MM.1S (cell line): ENCODE data around the gene TMEM108.
A peak's percentile ranks its signal among the peaks of the same experiment; 100 is the strongest.

ENCODE experiments used
- DNase-seq: peaks from one replicate; pipeline ENCODE4 v3.0.0-alpha.2; 2015
- H2AFZ ChIP-seq: fragments of 300-600 bp; sonication (generic); 2 replicates; pipeline ENCODE4 v1.6.0; 2016; ENCODE audit warnings: antibody characterized with exemption, low read length
- H3F3A ChIP-seq: fragments of 300-600 bp; sonication (generic); 2 replicates; pipeline ENCODE4 v1.6.1; 2016; ENCODE audit warnings: mild to moderate bottlenecking, antibody characterized with exemption, low read length, moderate library complexity, mixed read lengths; ENCODE audit not compliant: insufficient read depth
- H3K27ac ChIP-seq: fragments of 300-600 bp; sonication (generic); 2 replicates; pipeline ENCODE4 v1.5.1; 2016; ENCODE audit warnings: mild to moderate bottlenecking, low read length
- H3K27me3 ChIP-seq: fragments of 300-600 bp; sonication (generic); replicated peaks from 2 replicates; pipeline ENCODE4 v1.6.0; 2016; ENCODE audit warnings: low read length; ENCODE audit not compliant: insufficient read depth
- H3K36me3 ChIP-seq: fragments of 300-600 bp; sonication (generic); replicated peaks from 2 replicates; pipeline ENCODE4 v1.6.1; 2016; ENCODE audit warnings: mild to moderate bottlenecking, low read length, mixed read lengths; ENCODE audit not compliant: insufficient read depth
- H3K4me1 ChIP-seq: fragments of 300-600 bp; sonication (generic); 2 replicates; pipeline ENCODE4 v1.6.1; 2016; ENCODE audit warnings: low read length, mixed read lengths
- H3K4me2 ChIP-seq: fragments of 300-600 bp; sonication (generic); 2 replicates; pipeline ENCODE4 v1.6.0; 2016; ENCODE audit warnings: low read depth, low read length
- H3K4me3 ChIP-seq: fragments of 300-600 bp; sonication (generic); 2 replicates; pipeline ENCODE4 v1.5.1; 2016; ENCODE audit warnings: low read length, mixed read lengths
- H3K79me2 ChIP-seq: fragments of 300-600 bp; sonication (generic); 2 replicates; pipeline ENCODE4 v1.6.1; 2016; ENCODE audit warnings: mixed run types, low read length, mixed read lengths
- H3K9ac ChIP-seq: fragments of 300-600 bp; sonication (generic); 2 replicates; pipeline ENCODE4 v1.6.1; 2016; ENCODE audit warnings: low read length, mixed read lengths
- H3K9me2 ChIP-seq: fragments of 300-600 bp; sonication (generic); replicated peaks from 2 replicates; pipeline ENCODE4 v1.6.1; 2016; ENCODE audit warnings: mild to moderate bottlenecking, low read length, mixed read lengths; ENCODE audit not compliant: insufficient read depth
- H3K9me3 ChIP-seq: fragments of 300-600 bp; sonication (generic); replicated peaks from 2 replicates; pipeline ENCODE4 v1.6.1; 2016; ENCODE audit warnings: mild to moderate bottlenecking, low read length, mixed read lengths; ENCODE audit not compliant: insufficient read depth
- H4K20me1 ChIP-seq: fragments of 300-600 bp; sonication (generic); 2 replicates; pipeline ENCODE4 v1.6.1; 2016; ENCODE audit warnings: mild to moderate bottlenecking, low read length, moderate library complexity, mixed read lengths; ENCODE audit not compliant: insufficient read depth
- EZH2 ChIP-seq: fragments of 300-600 bp; sonication (generic); optimal IDR thresholded peaks from 2 replicates; pipeline ENCODE3; 2017; ENCODE audit warnings: low read depth, mild to moderate bottlenecking, antibody characterized with exemption, low read length, mixed read lengths
- EZH2phosphoT487 ChIP-seq: fragments of 300-600 bp; sonication (generic); IDR thresholded peaks from 2 replicates; pipeline ENCODE4 v1.6.1; 2018; ENCODE audit warnings: antibody characterized with exemption, low read length
- TF ChIP-seq, protein P1 (sequence below): fragments of 300-600 bp; sonication (generic); IDR thresholded peaks from 2 replicates; pipeline ENCODE4 v1.5.1; 2016; ENCODE audit warnings: antibody characterized with exemption, low read length, mixed read lengths

The TMEM108 gene

DNA sequence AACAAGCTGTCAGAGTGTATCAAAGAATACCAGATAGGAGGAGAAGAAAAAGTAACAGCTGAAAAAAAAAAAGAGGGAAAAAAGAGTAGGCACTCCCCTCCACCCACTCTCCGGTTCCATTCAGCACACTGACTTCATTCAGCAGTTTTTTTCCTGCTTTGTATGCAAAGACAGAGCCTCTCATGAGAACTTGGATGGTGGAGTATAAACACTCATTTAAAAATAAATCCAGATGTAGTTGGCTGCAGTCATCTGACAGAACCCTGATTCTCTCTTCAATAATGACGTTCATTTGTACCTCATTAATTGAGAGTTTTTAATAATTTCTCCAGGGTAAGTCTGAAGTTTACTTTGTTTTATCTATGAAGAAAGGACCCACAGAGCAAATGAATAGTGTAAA is 81.0 kb downstream of the TMEM108 start:
- Histone ChIP-seq H3K27me3 (no peaks in the 10 kb centered on the region), H4K20me1 (no peaks in the 10 kb centered on the region), H2AFZ (no peak overlapping the region), H3K9me2 (no peaks in the 10 kb centered on the region), H3K27ac (no peak overlapping the region), H3K4me2 (no peak overlapping the region), H3K4me1 (peaks cover 11% of the 10 kb centered on the region; the same call in 1 of the 2 replicates), H3K9ac (no peak overlapping the region), H3K4me3 (no peak overlapping the region), H3K36me3 (no peaks in the 10 kb centered on the region), H3K9me3 (no peaks in the 10 kb centered on the region), H3K79me2 (no peaks in the 10 kb centered on the region), H3F3A (0 out of 2 replicates have a peak, but pooled peaks cover 3% of the 10 kb centered on the region)
- TF ChIP-seq, protein P1, sequence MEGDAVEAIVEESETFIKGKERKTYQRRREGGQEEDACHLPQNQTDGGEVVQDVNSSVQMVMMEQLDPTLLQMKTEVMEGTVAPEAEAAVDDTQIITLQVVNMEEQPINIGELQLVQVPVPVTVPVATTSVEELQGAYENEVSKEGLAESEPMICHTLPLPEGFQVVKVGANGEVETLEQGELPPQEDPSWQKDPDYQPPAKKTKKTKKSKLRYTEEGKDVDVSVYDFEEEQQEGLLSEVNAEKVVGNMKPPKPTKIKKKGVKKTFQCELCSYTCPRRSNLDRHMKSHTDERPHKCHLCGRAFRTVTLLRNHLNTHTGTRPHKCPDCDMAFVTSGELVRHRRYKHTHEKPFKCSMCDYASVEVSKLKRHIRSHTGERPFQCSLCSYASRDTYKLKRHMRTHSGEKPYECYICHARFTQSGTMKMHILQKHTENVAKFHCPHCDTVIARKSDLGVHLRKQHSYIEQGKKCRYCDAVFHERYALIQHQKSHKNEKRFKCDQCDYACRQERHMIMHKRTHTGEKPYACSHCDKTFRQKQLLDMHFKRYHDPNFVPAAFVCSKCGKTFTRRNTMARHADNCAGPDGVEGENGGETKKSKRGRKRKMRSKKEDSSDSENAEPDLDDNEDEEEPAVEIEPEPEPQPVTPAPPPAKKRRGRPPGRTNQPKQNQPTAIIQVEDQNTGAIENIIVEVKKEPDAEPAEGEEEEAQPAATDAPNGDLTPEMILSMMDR, result no peak
- TF ChIP-seq EZH2phosphoT487, result no peak
- no peak for TF ChIP-seq EZH2
- no peak for DNase-seq

DNA sequence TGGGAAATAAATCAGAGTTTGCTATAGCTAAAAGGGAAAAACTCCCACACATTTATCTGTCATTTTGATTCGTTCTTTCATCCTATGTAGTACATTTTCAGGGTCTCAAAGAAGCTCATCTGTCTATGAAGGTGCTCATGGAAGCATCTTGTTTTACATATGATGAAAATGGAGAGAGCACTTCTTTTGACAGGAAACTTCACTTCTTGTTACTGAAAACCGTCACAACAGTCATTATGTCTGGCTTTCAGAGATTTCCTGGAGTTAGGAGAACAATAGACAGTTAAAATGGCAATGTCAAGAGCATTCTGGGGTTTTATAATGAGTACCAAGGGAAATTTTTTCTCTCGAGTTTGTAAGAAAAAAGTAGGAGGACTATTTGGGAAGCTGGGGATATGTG is 83.3 kb downstream of the TMEM108 start:
- Histone ChIP-seq H3K27ac (no peak overlapping the region), H3F3A (0 out of 2 replicates have a peak, but pooled peaks cover 3% of the 10 kb centered on the region), H2AFZ (no peak overlapping the region), H3K9me3 (no peaks in the 10 kb centered on the region), H3K4me2 (no peak overlapping the region), H3K36me3 (no peaks in the 10 kb centered on the region), H3K4me1 (peaks cover 14% of the 10 kb centered on the region; the same call in 1 of the 2 replicates), H3K9ac (no peak overlapping the region), H3K27me3 (no peaks in the 10 kb centered on the region), H3K4me3 (no peak overlapping the region), H3K9me2 (no peaks in the 10 kb centered on the region), H3K79me2 (no peaks in the 10 kb centered on the region), H4K20me1 (no peaks in the 10 kb centered on the region)
- DNase-seq, result no peak
- no peak for TF ChIP-seq EZH2phosphoT487
- TF ChIP-seq EZH2, result no peak
- TF ChIP-seq, protein P1, result no peak

- Histone ChIP-seq H3K4me3 (peak overlapping the region; percentile 26; the same call in 1 of the 2 replicates), H3K36me3 (no peaks in the 10 kb centered on the region)
- DNase-seq, result peak; percentile 27
Measured at GRCh38 chr3:133123636-133124035, 85.4 kb downstream of the TMEM108 start.

More at GRCh38 chr3:133123636-133124035, 85.4 kb downstream of the TMEM108 start:
- Histone ChIP-seq H3F3A (0 out of 2 replicates have a peak, but pooled peaks cover 3% of the 10 kb centered on the region), H3K9ac (no peak overlapping the region), H3K27me3 (no peaks in the 10 kb centered on the region), H3K4me1 (peaks cover 14% of the 10 kb centered on the region; the same call in 1 of the 2 replicates), H3K27ac (peak overlapping the region; percentile 28; the same call in 1 of the 2 replicates), H3K9me3 (no peaks in the 10 kb centered on the region), H2AFZ (peak overlapping the region; percentile 61), H4K20me1 (no peaks in the 10 kb centered on the region), H3K9me2 (no peaks in the 10 kb centered on the region), H3K4me2 (peak overlapping the region; percentile 57), H3K79me2 (no peaks in the 10 kb centered on the region)
- no peak for TF ChIP-seq EZH2
- TF ChIP-seq EZH2phosphoT487, result no peak
- TF ChIP-seq, protein P1, result no peak
